GM12878 (cell line): ENCODE results near the gene DNAH8.

Experiments used
- CHD4 ChIP-seq: fragments of 200-600 bp; sonication (generic); IDR thresholded peaks from 2 replicates; pipeline ENCODE4 v1.6.1; 2016; ENCODE audit warnings: mild to moderate bottlenecking
- NFXL1 ChIP-seq: fragments of 450-650 bp; IDR thresholded peaks from 2 replicates; pipeline ENCODE4 v1.6.1; 2017; ENCODE audit warnings: antibody characterized with exemption, mild to moderate bottlenecking, borderline replicate concordance
- POLR2A ChIP-seq: IDR thresholded peaks from 2 replicates; pipeline ENCODE4 v1.6.1; 2011; ENCODE audit warnings: low read depth, mild to moderate bottlenecking, low read length
- TCF7 ChIP-seq: IDR thresholded peaks from 2 replicates; pipeline ENCODE4 v1.6.1; 2014; ENCODE audit warnings: antibody characterized with exemption, borderline replicate concordance
- TF ChIP-seq, protein P1 (sequence below), 3 experiments: IDR thresholded peaks in 2 of 3; conservative IDR thresholded peaks in 1 of 3; 2 replicates each; pipeline ENCODE4 v1.5.1; 2011; ENCODE audit warnings: low read depth in 3 of 3, low read length in 3 of 3, mild to moderate bottlenecking in 3 of 3, control low read depth in 2 of 3, moderate library complexity in 2 of 3, inconsistent platforms in 1 of 3, mixed read lengths in 1 of 3; ENCODE audit not compliant: control insufficient read depth in 2 of 3, insufficient read depth in 1 of 3; ENCODE audit errors: extremely low read depth in 1 of 3

DNA sequence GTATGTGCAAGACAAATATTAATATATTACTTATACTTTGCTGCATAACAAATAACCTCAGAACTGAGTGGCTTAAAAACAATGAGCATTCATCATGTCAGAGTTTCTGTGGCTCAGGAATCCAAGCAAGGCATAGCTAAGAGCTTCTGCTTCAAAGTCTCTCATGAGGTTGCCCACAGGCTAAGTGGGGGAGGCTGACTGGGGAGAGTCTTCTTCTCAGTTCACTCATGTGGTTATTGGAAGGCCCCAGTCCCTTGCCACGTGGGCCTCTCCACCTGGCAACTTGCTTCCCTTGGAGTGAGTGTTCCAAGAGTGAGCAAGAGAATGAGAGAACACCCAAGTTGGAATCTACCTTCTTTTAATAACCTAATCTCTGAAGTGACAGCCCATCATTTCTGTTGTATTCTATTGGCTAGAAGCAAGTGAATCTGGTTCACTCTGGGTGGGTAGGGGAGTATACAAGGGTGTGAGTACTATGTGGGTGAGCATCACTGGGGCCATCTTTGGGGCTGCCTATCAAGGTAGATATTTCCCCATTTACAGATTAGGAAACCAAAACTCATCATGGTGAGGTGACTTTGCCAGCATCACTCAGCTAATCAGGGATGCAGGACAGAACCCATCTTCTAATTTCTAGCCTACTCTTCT, 36.0 kb downstream of the DNAH8 start:
- TF ChIP-seq CHD4 (no peak), NFXL1 (no peak), POLR2A (no peak), TCF7 (no peak)
- TF ChIP-seq, protein P1, sequence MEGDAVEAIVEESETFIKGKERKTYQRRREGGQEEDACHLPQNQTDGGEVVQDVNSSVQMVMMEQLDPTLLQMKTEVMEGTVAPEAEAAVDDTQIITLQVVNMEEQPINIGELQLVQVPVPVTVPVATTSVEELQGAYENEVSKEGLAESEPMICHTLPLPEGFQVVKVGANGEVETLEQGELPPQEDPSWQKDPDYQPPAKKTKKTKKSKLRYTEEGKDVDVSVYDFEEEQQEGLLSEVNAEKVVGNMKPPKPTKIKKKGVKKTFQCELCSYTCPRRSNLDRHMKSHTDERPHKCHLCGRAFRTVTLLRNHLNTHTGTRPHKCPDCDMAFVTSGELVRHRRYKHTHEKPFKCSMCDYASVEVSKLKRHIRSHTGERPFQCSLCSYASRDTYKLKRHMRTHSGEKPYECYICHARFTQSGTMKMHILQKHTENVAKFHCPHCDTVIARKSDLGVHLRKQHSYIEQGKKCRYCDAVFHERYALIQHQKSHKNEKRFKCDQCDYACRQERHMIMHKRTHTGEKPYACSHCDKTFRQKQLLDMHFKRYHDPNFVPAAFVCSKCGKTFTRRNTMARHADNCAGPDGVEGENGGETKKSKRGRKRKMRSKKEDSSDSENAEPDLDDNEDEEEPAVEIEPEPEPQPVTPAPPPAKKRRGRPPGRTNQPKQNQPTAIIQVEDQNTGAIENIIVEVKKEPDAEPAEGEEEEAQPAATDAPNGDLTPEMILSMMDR (IDR thresholded peaks at IDR 0.05 in 2 of 3, conservative IDR thresholded peaks at IDR 0.05 in 1 of 3; ENCODE audit: control insufficient read depth in 2 of 3, extremely low read depth in 1 of 3, insufficient read depth in 1 of 3, low read depth in 3 of 3, low read length in 3 of 3), result no peak
